ENCODE measurements around the gene SEMA5B. TPM values are rescaled to one million over a fixed set of nuclear protein-coding genes. Genes with fewer than 3 reads are reported as not detected.

Gene SEMA5B
- total RNA-seq, 2 experiments from 2014 or later, result not detected

- H3K36me3 Mint-ChIP-seq, result no peaks in the 10 kb centered on the region
- H3K4me3 Mint-ChIP-seq, result no peak overlapping the region
- peaks cover 51% of the 10 kb centered on the region for H3K27me3 Mint-ChIP-seq
- CTCF ChIA-PET, result no interaction called here
- peaks cover 4% of the 10 kb centered on the region for H3K4me1 Mint-ChIP-seq
- DNase-seq, result no peak
- ATAC-seq, result no peak
- H3K9me3 Mint-ChIP-seq (ENCODE audit: low read depth), result no peaks in the 10 kb centered on the region
- H3K27ac Mint-ChIP-seq, result no peak overlapping the region
These were observed 65.4 kb downstream of the SEMA5B start for GRCh38 chr3:122962149-122962548.

GRCh38 chr3:122961146-122961545 lies 66.4 kb downstream of the SEMA5B start:
- Mint-ChIP-seq H3K27ac (no peak overlapping the region), H3K36me3 (no peaks in the 10 kb centered on the region), H3K4me3 (no peak overlapping the region), H3K27me3 (peaks cover 56% of the 10 kb centered on the region), H3K9me3 (ENCODE audit: low read depth) (no peaks in the 10 kb centered on the region), H3K4me1 (peaks cover 3% of the 10 kb centered on the region)
- DNase-seq, result no peak
- no peak for ATAC-seq
- CTCF ChIA-PET, result no interaction called here

- Mint-ChIP-seq H3K9me3 (ENCODE audit: low read depth) (no peaks in the 10 kb centered on the region), H3K36me3 (no peaks in the 10 kb centered on the region), H3K27me3 (peaks cover 56% of the 10 kb centered on the region), H3K4me1 (no peaks in the 10 kb centered on the region), H3K4me3 (no peak overlapping the region), H3K27ac (no peak overlapping the region)
- DNase-seq (no peak), ATAC-seq (no peak)
- CTCF ChIA-PET, result no interaction called here
These were observed 66.9 kb downstream of the SEMA5B start for GRCh38 chr3:122960652-122961051.

- ATAC-seq, result no peak
- Mint-ChIP-seq H3K36me3 (no peaks in the 10 kb centered on the region), H3K9me3 (ENCODE audit: low read depth) (no peaks in the 10 kb centered on the region), H3K27me3 (peaks cover 43% of the 10 kb centered on the region), H3K4me3 (no peak overlapping the region), H3K4me1 (no peaks in the 10 kb centered on the region), H3K27ac (no peak overlapping the region)
- CTCF ChIA-PET, result interaction anchor here (0.8 kb wide), 1 partner anchor 68 kb away, joined by 3 read pairs; the partner anchor contains the start of gene SEMA5B
- no peak for DNase-seq
These were observed 68.2 kb downstream of the SEMA5B start for GRCh38 chr3:122959339-122959738.

- Mint-ChIP-seq H3K27me3 (peaks cover 33% of the 10 kb centered on the region), H3K4me3 (no peak overlapping the region), H3K4me1 (no peaks in the 10 kb centered on the region), H3K27ac (no peak overlapping the region), H3K36me3 (no peaks in the 10 kb centered on the region), H3K9me3 (ENCODE audit: low read depth) (no peaks in the 10 kb centered on the region)
- ATAC-seq (no peak), DNase-seq (no peak)
- CTCF ChIA-PET, result no interaction called here
These were observed 69.6 kb downstream of the SEMA5B start for GRCh38 chr3:122957707-122958689.

- H3K9me3 Mint-ChIP-seq (ENCODE audit: low read depth), result no peaks in the 10 kb centered on the region
- CTCF ChIA-PET, result no interaction called here
- H3K36me3 Mint-ChIP-seq, result no peaks in the 10 kb centered on the region
- peaks cover 23% of the 10 kb centered on the region for H3K27me3 Mint-ChIP-seq
- ATAC-seq, result no peak
- no peak overlapping the region for H3K27ac Mint-ChIP-seq
- H3K4me3 Mint-ChIP-seq, result no peak overlapping the region
- no peaks in the 10 kb centered on the region for H3K4me1 Mint-ChIP-seq
- DNase-seq, result no peak
These were observed 70.7 kb downstream of the SEMA5B start for GRCh38 chr3:122956693-122957455.

- DNase-seq (no peak), ATAC-seq (no peak)
- Mint-ChIP-seq H3K36me3 (no peaks in the 10 kb centered on the region), H3K4me1 (no peaks in the 10 kb centered on the region), H3K27me3 (peaks cover 21% of the 10 kb centered on the region), H3K9me3 (ENCODE audit: low read depth) (no peaks in the 10 kb centered on the region), H3K4me3 (no peak overlapping the region), H3K27ac (no peak overlapping the region)
- CTCF ChIA-PET, result interaction anchor here (1.0 kb wide), 1 partner anchor 14 kb away, joined by 3 read pairs; no protein-coding TSS in a partner anchor
These were observed 71.5 kb downstream of the SEMA5B start for GRCh38 chr3:122955916-122956692.

- H3K9me3 Mint-ChIP-seq (ENCODE audit: low read depth), result no peaks in the 10 kb centered on the region
- no peak for DNase-seq
- CTCF ChIA-PET, result no interaction called here
- H3K27me3 Mint-ChIP-seq, result peaks cover 13% of the 10 kb centered on the region
- no peak overlapping the region for H3K27ac Mint-ChIP-seq
- no peaks in the 10 kb centered on the region for H3K36me3 Mint-ChIP-seq
- no peak for ATAC-seq
- no peak overlapping the region for H3K4me3 Mint-ChIP-seq
- no peaks in the 10 kb centered on the region for H3K4me1 Mint-ChIP-seq
These were observed 75.0 kb downstream of the SEMA5B start for GRCh38 chr3:122952520-122952919.

- no peaks in the 10 kb centered on the region for H3K9me3 Mint-ChIP-seq (ENCODE audit: low read depth)
- no peak for ATAC-seq
- DNase-seq, result no peak
- H3K4me1 Mint-ChIP-seq, result no peaks in the 10 kb centered on the region
- H3K27ac Mint-ChIP-seq, result no peak overlapping the region
- no peak overlapping the region for H3K4me3 Mint-ChIP-seq
- peaks cover 20% of the 10 kb centered on the region for H3K27me3 Mint-ChIP-seq
- no peaks in the 10 kb centered on the region for H3K36me3 Mint-ChIP-seq
- CTCF ChIA-PET, result interaction anchor here (0.8 to 1.4 kb wide), 3 partner anchors 67 to 80 kb away, joined by 3 read pairs; no protein-coding TSS in a partner anchor
These were observed 79.2 kb downstream of the SEMA5B start for GRCh38 chr3:122948408-122948807.

- no peaks in the 10 kb centered on the region for H3K4me1 Mint-ChIP-seq
- H3K27ac Mint-ChIP-seq, result no peak overlapping the region
- H3K27me3 Mint-ChIP-seq, result peaks cover 20% of the 10 kb centered on the region
- DNase-seq (no peak), ATAC-seq (no peak)
- H3K4me3 Mint-ChIP-seq, result no peak overlapping the region
- H3K9me3 Mint-ChIP-seq (ENCODE audit: low read depth), result no peaks in the 10 kb centered on the region
- CTCF ChIA-PET, result interaction anchor here (1.1 to 1.4 kb wide), 2 partner anchors 68 to 78 kb away, joined by 3 read pairs; no protein-coding TSS in a partner anchor
- H3K36me3 Mint-ChIP-seq, result no peaks in the 10 kb centered on the region
These were observed 79.8 kb downstream of the SEMA5B start for GRCh38 chr3:122947738-122948137.

GRCh38 chr3:122947196-122947595 lies 80.4 kb downstream of the SEMA5B start:
- peaks cover 20% of the 10 kb centered on the region for H3K27me3 Mint-ChIP-seq
- ATAC-seq (no peak), DNase-seq (no peak)
- no peak overlapping the region for H3K4me3 Mint-ChIP-seq
- H3K36me3 Mint-ChIP-seq, result no peaks in the 10 kb centered on the region
- CTCF ChIA-PET, result interaction anchor here (1.1 kb wide), 1 partner anchor 69 kb away, joined by 3 read pairs; no protein-coding TSS in a partner anchor
- H3K9me3 Mint-ChIP-seq (ENCODE audit: low read depth), result no peaks in the 10 kb centered on the region
- no peak overlapping the region for H3K27ac Mint-ChIP-seq
- no peaks in the 10 kb centered on the region for H3K4me1 Mint-ChIP-seq

- no peak for ATAC-seq
- H3K36me3 Mint-ChIP-seq, result no peaks in the 10 kb centered on the region
- H3K27ac Mint-ChIP-seq, result no peak overlapping the region
- CTCF ChIA-PET, result interaction anchor here (5.8 kb wide), 1 partner anchor 84 kb away, joined by 55 read pairs; the partner anchor contains the start of gene SEMA5B
- peaks cover 4% of the 10 kb centered on the region for H3K4me1 Mint-ChIP-seq
- no peak for DNase-seq
- H3K27me3 Mint-ChIP-seq, result peaks cover 20% of the 10 kb centered on the region
- H3K4me3 Mint-ChIP-seq, result no peak overlapping the region
- H3K9me3 Mint-ChIP-seq (ENCODE audit: low read depth), result no peaks in the 10 kb centered on the region
These were observed 81.4 kb downstream of the SEMA5B start for GRCh38 chr3:122946185-122946584.

- peaks cover 22% of the 10 kb centered on the region for H3K27me3 Mint-ChIP-seq
- no peak for ATAC-seq
- H3K27ac Mint-ChIP-seq, result no peak overlapping the region
- H3K4me3 Mint-ChIP-seq, result no peak overlapping the region
- DNase-seq, result no peak
- no peaks in the 10 kb centered on the region for H3K36me3 Mint-ChIP-seq
- CTCF ChIA-PET, result interaction anchor here (5.8 kb wide), 1 partner anchor 84 kb away, joined by 55 read pairs; the partner anchor contains the start of gene SEMA5B
- peaks cover 10% of the 10 kb centered on the region for H3K4me1 Mint-ChIP-seq
- H3K9me3 Mint-ChIP-seq (ENCODE audit: low read depth), result no peaks in the 10 kb centered on the region
These were observed 82.3 kb downstream of the SEMA5B start for GRCh38 chr3:122945230-122945629.
